ENCODE results near the gene OVOL3.

OVOL3 gene

GRCh38 chr19:36136964-36137686 lies 26.2 kb downstream of the OVOL3 start:
- no peak for DNase-seq

GRCh38 chr19:36139120-36139472 lies 28.2 kb downstream of the OVOL3 start:
- no peak for DNase-seq

GRCh38 chr19:36139473-36140303 lies 28.7 kb downstream of the OVOL3 start, which contains the start of gene CAPNS1:
Gene CAPNS1, plus strand, starts transcription at chr19:36140066. Its CDS starts 946 bp downstream, at chr19:36141012.
- DNase-seq = peak; percentile 80

GRCh38 chr19:36140304-36141038 lies 29.5 kb downstream of the OVOL3 start:
- DNase-seq = peak; percentile 8

GRCh38 chr19:36141039-36141927 lies 30.3 kb downstream of the OVOL3 start:
- peak; percentile 33 for DNase-seq

- DNase-seq = no peak
Measured at GRCh38 chr19:36142046-36142445, 31.1 kb downstream of the OVOL3 start.

GRCh38 chr19:36142496-36142895 lies 31.6 kb downstream of the OVOL3 start:
- DNase-seq = no peak

GRCh38 chr19:36144624-36145023 lies 33.7 kb downstream of the OVOL3 start:
- DNase-seq = no peak

- no peak for DNase-seq
Measured at GRCh38 chr19:36149673-36150406, 38.9 kb downstream of the OVOL3 start.

- DNase-seq = no peak
Measured at GRCh38 chr19:36150586-36150985, 39.6 kb downstream of the OVOL3 start.

GRCh38 chr19:36151144-36152018 lies 40.4 kb downstream of the OVOL3 start:
- DNase-seq = no peak

- no peak for DNase-seq
Measured at GRCh38 chr19:36152019-36152351, 41.0 kb downstream of the OVOL3 start.

- no peak for DNase-seq
Measured at GRCh38 chr19:36152352-36153091, 41.6 kb downstream of the OVOL3 start, which contains the start of gene COX7A1. Gene COX7A1, minus strand, starts transcription at chr19:36152447. Its CDS starts 40 bp downstream, at chr19:36152407.

GRCh38 chr19:36153126-36153525 lies 42.2 kb downstream of the OVOL3 start:
- DNase-seq = no peak

- no peak for DNase-seq
Measured at GRCh38 chr19:36160821-36161596, 50.1 kb downstream of the OVOL3 start.
